Dendritic cell treated with granulocyte-macrophage colony-stimulating factor and Interleukin-4, amounts not matched to agents 40 ng/mL and 50 ng/mL, for 4 days (primary cell): Measurements from ENCODE around the gene EIF4G3.
"Not testable (repeated sequence)": the region's sequence is repeated elsewhere in the genome, so short reads cannot be mapped to it uniquely, and the experiment has no call there.

ENCODE experiments used
- H3K27ac Mint-ChIP-seq: one replicate; pipeline ENCODE4 v1.8.0; 2022; ENCODE audit warnings: mild to moderate bottlenecking, mixed read lengths
- H3K27me3 Mint-ChIP-seq: one replicate; pipeline ENCODE4 v1.8.0; 2022; ENCODE audit warnings: mild to moderate bottlenecking, mixed read lengths
- H3K36me3 Mint-ChIP-seq: one replicate; pipeline ENCODE4 v1.8.0; 2022; ENCODE audit warnings: low read depth, mixed read lengths
- H3K4me1 Mint-ChIP-seq: one replicate; pipeline ENCODE4 v1.8.0; 2022; ENCODE audit warnings: low read depth, mixed read lengths
- H3K4me3 Mint-ChIP-seq: one replicate; pipeline ENCODE4 v1.8.0; 2022; ENCODE audit warnings: mild to moderate bottlenecking, moderate library complexity, mixed read lengths
- H3K9me3 Mint-ChIP-seq: one replicate; pipeline ENCODE4 v1.8.0; 2022; ENCODE audit warnings: mixed read lengths
- intact Hi-C: fragments of 100-400 bp; cut with micrococcal nuclease; formaldehyde crosslinking; loops from one replicate; pipeline ENCODE4 v1.15.0; 2022

EIF4G3 gene

GRCh38 chr1:21034725-21035628, 141.7 kb downstream of the EIF4G3 start:
- Mint-ChIP-seq H3K36me3 (peaks cover 31% of the 10 kb centered on the region), H3K27ac (no peak overlapping the region), H3K27me3 (no peaks in the 10 kb centered on the region), H3K4me3 (no peak overlapping the region), H3K9me3 (no peaks in the 10 kb centered on the region), H3K4me1 (peaks cover 16% of the 10 kb centered on the region)
- intact Hi-C loops: no loop called here

- intact Hi-C loops: no loop called here
- Mint-ChIP-seq H3K36me3 (peaks cover 31% of the 10 kb centered on the region), H3K27me3 (no peaks in the 10 kb centered on the region), H3K9me3 (no peaks in the 10 kb centered on the region), H3K27ac (no peak overlapping the region), H3K4me1 (peaks cover 18% of the 10 kb centered on the region), H3K4me3 (no peak overlapping the region)
Observed at GRCh38 chr1:21032741-21033140, 144.0 kb downstream of the EIF4G3 start.

DNA sequence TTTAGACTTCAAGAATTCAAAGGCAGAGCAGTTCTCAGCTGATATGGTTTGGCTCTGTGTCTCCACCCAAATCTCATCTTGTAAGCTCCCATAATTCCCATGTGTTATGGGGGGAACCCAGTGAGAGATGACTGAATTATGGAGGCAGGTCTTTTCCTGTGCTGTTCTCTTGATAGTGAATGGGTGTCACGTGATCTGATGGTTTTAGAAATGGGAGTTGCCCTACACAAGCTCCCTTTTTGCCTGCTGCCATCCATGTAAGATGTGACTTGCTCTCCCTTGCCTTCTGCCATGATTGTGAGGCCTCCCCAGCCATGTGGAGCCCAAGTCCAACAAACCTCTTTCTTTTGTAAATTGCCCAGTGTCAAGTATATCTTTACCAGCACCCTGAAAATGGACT, 146.5 kb downstream of the EIF4G3 start:
- Mint-ChIP-seq H3K27ac (no peak overlapping the region), H3K4me3 (no peak overlapping the region), H3K27me3 (no peaks in the 10 kb centered on the region), H3K36me3 (peaks cover 25% of the 10 kb centered on the region), H3K4me1 (peaks cover 20% of the 10 kb centered on the region), H3K9me3 (no peaks in the 10 kb centered on the region)
- intact Hi-C loops: no loop called here

GRCh38 chr1:21028520-21029145, 148.1 kb downstream of the EIF4G3 start:
- peaks cover 31% of the 10 kb centered on the region for H3K36me3 Mint-ChIP-seq
- H3K4me1 Mint-ChIP-seq: peaks cover 24% of the 10 kb centered on the region
- intact Hi-C loops: no loop called here
- no peaks in the 10 kb centered on the region for H3K9me3 Mint-ChIP-seq
- H3K27ac Mint-ChIP-seq: no peak overlapping the region
- H3K27me3 Mint-ChIP-seq: no peaks in the 10 kb centered on the region
- no peak overlapping the region for H3K4me3 Mint-ChIP-seq

- H3K36me3 Mint-ChIP-seq: peaks cover 31% of the 10 kb centered on the region
- H3K9me3 Mint-ChIP-seq: no peaks in the 10 kb centered on the region
- H3K4me1 Mint-ChIP-seq: peaks cover 30% of the 10 kb centered on the region
- no peak overlapping the region for H3K4me3 Mint-ChIP-seq
- H3K27ac Mint-ChIP-seq: no peak overlapping the region
- intact Hi-C loops: no loop called here
- H3K27me3 Mint-ChIP-seq: no peaks in the 10 kb centered on the region
Observed at GRCh38 chr1:21027805-21028204, 148.9 kb downstream of the EIF4G3 start.

DNA sequence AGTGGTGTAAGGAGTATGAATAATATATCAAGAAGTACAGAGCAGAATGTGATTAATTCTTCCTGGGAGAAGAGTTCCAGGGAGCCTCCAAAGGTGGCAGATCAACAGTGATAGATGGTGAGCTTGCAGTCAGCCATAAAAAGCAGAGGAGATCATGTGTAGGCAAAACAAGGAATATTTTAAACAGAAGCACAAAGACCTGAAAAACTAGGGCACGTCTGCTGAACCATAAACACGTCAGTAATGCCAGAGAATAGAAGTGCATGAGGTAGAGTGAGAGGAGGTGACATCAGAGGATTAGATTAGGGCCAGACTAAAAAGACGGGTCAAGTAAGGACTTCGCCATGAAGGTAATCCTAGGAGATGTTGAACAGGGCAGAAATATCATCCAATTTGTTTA, 151.8 kb downstream of the EIF4G3 start:
- peaks cover 14% of the 10 kb centered on the region for H3K36me3 Mint-ChIP-seq
- H3K27me3 Mint-ChIP-seq: no peaks in the 10 kb centered on the region
- H3K27ac Mint-ChIP-seq: no peak overlapping the region
- H3K4me3 Mint-ChIP-seq: no peak overlapping the region
- H3K4me1 Mint-ChIP-seq: peaks cover 37% of the 10 kb centered on the region
- intact Hi-C loops: no loop called here
- H3K9me3 Mint-ChIP-seq: no peaks in the 10 kb centered on the region

GRCh38 chr1:21024136-21024896, 152.4 kb downstream of the EIF4G3 start:
- H3K9me3 Mint-ChIP-seq, H3K27ac Mint-ChIP-seq, intact Hi-C loops, H3K4me3 Mint-ChIP-seq, H3K27me3 Mint-ChIP-seq: not testable (repeated sequence)
- peaks cover 12% of the 10 kb centered on the region for H3K36me3 Mint-ChIP-seq
- H3K4me1 Mint-ChIP-seq: peaks cover 37% of the 10 kb centered on the region

- Mint-ChIP-seq H3K36me3 (peaks cover 6% of the 10 kb centered on the region), H3K27me3 (no peaks in the 10 kb centered on the region), H3K4me1 (peaks cover 31% of the 10 kb centered on the region), H3K4me3 (peak overlapping the region; percentile 30), H3K27ac (peak overlapping the region; percentile 73), H3K9me3 (no peaks in the 10 kb centered on the region)
- intact Hi-C loops: no loop called here
Observed at GRCh38 chr1:21022279-21023040, 154.2 kb downstream of the EIF4G3 start.

GRCh38 chr1:21021311-21021710, 155.4 kb downstream of the EIF4G3 start:
- Mint-ChIP-seq H3K27ac (peak overlapping the region; percentile 60), H3K9me3 (no peaks in the 10 kb centered on the region), H3K27me3 (no peaks in the 10 kb centered on the region), H3K4me1 (peaks cover 31% of the 10 kb centered on the region), H3K36me3 (peaks cover 6% of the 10 kb centered on the region), H3K4me3 (no peak overlapping the region)
- intact Hi-C loops: no loop called here

DNA sequence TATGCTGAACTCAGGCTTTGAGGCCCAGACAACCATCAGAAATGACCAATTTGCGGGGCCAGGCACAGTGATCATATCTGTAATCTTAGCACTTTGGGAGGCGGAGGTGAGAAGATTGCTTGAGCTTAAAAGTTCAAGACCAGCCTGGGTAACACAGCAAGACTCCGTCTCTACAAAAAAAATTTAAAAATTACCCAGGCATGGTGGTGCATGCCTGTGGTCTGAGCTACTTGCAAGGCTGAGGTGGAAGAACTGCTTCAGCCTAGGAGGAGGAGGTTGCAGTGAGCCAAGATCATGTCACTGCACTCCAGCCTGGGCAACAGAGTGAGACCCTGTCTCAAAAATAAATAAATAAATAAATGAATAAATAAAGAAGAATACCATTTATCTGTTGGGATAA, 156.5 kb downstream of the EIF4G3 start:
- Mint-ChIP-seq H3K4me3 (no peak overlapping the region), H3K9me3 (no peaks in the 10 kb centered on the region)
- intact Hi-C loops: no loop called here

GRCh38 chr1:21018673-21019072, 158.0 kb downstream of the EIF4G3 start:
- intact Hi-C loops: no loop called here
- Mint-ChIP-seq H3K4me3 (no peak overlapping the region), H3K4me1 (peaks cover 38% of the 10 kb centered on the region), H3K27ac (no peak overlapping the region), H3K27me3 (no peaks in the 10 kb centered on the region), H3K36me3 (peaks cover 17% of the 10 kb centered on the region), H3K9me3 (no peaks in the 10 kb centered on the region)

More for the DNA sequence above, 156.5 kb downstream of the EIF4G3 start:
- H3K4me1 Mint-ChIP-seq: peaks cover 32% of the 10 kb centered on the region
- no peak overlapping the region for H3K27ac Mint-ChIP-seq
- H3K36me3 Mint-ChIP-seq: peaks cover 10% of the 10 kb centered on the region
- H3K27me3 Mint-ChIP-seq: no peaks in the 10 kb centered on the region

GRCh38 chr1:21013510-21013909, 163.2 kb downstream of the EIF4G3 start:
- Mint-ChIP-seq H3K27me3 (no peaks in the 10 kb centered on the region), H3K4me1 (peaks cover 12% of the 10 kb centered on the region), H3K27ac (no peak overlapping the region), H3K36me3 (peaks cover 17% of the 10 kb centered on the region), H3K9me3 (no peaks in the 10 kb centered on the region), H3K4me3 (no peak overlapping the region)
- intact Hi-C loops: no loop called here

GRCh38 chr1:21012937-21013336, 163.8 kb downstream of the EIF4G3 start:
- H3K27ac Mint-ChIP-seq: no peak overlapping the region
- peaks cover 12% of the 10 kb centered on the region for H3K4me1 Mint-ChIP-seq
- H3K4me3 Mint-ChIP-seq: no peak overlapping the region
- no peaks in the 10 kb centered on the region for H3K9me3 Mint-ChIP-seq
- no peaks in the 10 kb centered on the region for H3K27me3 Mint-ChIP-seq
- intact Hi-C loops: no loop called here
- H3K36me3 Mint-ChIP-seq: peaks cover 17% of the 10 kb centered on the region
